Measurements from ENCODE around the gene TMA7B.

The TMA7B gene

DNA sequence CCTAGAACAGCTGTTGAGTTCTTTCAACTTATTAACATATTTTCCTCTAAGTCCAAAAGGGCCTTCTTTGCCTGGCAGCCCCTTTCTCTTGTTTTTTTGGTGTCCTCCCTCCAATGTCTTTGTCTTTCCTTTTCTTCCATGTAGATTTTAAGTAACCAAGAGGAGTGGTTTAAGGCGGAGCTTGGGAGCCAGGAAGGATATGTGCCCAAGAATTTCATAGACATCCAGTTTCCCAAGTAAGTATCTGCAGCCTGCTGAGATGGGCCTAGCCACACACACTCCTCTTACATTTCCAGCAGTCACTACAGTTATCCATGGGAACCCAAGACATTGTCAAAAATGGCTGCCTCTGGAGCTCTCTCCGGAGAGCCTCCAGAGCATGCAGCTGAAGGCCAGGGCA lies 4.5 kb upstream of the TMA7B start:
- DNase-seq: no peak

DNA sequence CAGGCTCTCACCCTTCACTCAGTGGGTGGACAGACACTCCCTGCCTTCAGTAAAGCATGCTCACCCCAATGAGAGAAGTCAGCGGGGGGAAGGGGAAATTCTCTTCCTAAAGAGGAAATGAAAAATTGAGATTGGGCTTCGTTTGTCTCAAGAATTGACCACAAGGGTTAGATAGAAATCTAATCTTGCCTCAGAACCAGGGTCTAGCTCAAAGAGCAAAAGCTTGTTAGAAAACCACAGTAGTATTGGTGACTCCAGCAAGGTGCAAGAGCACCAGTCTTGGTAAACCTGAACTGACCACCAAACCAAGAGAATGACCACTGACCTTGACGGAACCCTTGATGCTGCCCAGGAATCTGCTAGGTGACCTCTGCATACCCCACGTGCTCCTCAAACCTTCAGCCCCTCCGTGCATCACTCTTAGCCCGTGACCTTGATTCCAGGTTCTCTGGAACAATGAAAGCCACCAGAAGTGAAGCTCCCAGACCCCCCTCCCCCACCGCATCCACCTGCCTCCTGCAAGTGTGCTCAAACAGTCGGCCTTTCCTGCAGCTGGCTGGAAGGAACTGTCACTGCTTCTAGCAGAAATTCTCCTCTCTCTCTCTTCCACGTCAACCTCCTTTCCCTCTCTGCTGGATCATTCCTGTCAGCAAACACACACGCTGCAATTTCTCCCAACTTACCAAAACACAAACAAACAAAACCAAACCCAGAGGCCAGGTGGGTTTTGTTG lies 3.1 kb upstream of the TMA7B start:
- DNase-seq: no peak

DNA sequence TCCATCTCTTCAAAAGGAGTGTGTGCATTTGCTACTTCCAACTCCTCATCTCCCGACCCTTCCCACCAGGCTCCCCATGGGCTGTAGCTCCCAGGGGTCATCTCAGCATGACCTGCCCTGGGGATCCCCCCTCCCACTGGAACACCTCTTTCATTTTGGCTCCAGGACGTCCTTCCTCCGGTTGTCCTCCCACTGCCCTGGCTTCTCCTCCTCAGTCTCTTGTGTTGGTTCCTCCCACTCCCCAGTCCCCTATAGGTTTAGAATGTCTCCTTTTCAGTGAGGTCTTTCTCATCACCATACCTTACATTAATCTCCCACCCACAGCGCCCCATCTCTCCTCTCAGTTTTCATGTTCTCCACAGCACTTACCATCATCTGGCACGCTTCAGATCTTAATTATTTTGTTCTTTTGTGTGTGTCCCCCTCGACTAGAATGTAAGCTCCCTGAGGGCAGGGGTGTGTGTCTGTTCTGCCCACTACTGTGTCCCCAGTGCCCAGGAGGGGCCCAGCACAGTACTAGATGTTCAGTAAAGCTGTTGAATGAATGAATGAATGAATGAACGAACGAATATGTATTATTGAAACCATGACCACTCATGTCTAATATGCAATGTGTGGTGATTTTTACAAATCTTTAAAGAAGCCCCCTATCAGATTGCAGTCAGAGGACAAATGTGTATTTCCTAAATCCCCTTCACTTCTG lies 2.0 kb upstream of the TMA7B start:
- DNase-seq: no peak

DNA sequence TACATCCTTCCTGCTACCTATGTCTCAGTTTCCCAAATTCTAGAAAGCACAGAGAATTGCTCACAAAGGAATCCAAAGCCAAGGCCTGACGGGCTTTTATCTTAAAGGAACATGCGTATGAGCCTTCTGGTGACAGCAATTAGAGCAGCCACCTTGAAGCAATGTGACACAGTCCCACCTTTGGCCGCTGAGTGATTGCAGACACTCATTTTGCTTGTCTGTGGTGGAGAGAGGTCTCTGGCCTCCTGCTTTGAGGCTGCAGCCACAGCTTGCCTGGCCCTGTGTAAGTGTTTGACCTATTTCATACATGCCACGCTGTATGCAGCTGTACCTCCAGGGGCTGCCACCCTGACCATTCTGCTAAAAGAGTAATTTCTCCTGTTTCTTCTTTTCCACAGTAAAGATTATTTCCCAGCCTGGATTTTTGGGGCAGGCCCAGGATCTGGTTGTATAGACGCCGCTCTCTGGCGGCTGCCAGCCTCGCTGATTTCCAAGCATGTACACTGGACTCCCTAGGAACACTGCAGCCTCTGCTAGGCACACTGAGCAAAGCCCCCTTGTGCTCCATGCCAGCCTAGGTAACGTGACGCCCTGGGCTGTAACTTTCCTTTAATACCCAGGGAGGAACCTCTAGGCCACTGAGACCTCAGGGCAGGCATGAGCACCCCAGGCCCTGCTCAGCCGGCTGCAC lies 1.1 kb upstream of the TMA7B start:
- no peak for DNase-seq

DNA sequence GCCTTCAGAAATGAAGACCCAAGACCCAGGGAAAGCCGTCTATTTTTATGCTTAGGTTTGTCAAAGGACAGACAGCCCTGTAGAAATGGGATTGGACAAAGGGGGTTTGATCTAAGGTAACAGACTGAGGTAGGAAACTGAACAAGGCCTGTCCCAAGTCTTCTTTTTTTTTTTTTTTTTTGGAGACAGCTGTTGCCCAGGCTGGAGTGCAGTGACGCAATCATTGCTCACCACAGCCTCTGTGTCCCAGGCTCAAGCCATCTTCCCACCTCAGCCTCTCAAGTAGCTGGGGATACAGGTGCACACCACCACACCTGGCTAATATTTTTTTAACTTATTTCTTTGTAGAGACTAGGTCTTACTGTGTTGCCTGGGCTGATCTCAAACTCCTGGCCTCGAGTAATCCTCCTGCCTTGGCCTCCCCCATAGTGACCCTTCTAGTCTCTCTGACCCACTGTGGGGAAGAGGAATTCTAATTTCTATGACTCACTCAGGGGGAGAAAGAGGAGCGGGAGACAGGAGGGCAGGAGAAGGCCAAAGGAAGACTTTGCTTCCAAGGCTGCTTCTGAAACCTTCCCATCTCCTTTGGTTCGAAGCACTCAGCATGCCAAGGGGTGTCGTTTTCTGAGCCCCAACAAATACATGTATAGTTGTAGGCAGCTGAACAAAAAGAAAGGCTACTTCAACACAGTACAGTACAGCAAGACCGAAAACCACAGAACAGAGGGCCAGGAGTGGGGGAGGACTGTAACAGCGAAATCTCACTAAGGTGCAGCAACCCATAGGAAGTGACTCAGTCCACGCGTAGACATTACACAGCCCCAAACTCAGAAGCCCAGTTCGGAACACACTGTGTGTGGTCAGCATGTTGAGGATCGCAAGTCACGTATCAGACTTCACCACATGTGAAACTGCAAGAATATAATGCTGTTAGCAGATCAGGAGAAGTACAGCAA lies 872 bp downstream of the TMA7B start:
- no peak for DNase-seq

DNA sequence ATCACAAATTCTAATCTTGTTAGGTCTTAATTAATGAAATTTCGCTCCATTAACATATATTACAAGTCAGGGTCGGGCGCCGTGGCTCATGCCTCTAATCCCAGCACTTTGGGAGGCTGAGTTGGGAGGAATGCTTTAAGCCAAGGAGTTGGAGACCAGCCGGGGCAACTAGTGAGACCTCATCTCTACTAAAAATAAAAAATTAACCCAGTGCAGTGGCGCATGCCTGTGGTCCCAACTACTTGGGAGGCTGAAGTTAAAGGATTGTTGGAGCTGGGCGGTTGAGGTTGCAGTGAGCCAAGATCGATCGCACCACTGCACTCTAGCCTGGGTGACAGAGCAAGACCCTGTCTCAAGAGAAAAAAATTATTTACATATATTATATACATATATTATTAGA lies 1.9 kb downstream of the TMA7B start:
- no peak for DNase-seq

DNA sequence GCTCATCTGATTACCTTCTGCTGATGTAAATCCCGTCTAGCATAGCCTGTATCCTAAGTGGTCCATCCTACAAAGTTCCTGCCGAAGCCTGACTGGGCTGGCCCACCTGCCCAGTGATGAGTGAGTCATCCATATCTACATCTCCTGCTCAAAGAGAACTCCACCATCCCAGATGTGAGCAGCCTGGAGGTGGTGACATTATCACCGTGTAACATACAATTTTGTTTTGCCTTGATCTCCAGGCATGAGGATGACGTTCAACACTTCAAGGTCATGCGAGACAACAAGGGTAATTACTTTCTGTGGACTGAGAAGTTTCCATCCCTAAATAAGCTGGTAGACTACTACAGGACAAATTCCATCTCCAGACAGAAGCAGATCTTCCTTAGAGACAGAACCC lies 5.6 kb downstream of the TMA7B start:
- no peak for DNase-seq

DNA sequence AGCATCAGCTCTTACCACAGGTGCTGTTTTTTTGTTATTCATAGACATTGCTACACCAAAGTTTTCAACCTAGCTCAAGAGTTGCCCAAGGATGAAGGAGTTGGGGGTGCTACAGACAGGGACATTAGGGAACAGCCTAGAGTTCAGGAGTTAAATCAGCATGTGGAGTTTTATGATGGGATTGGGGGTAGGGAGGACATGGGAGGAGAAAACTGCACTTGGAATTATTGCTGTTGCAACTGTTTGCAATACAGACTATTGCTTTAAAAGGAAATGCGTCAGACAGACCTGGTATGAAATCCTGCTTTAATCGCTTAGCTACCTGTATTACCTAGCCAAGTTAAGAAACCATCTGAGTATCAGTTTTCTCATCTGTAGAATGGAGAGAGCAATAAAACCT lies 6.3 kb downstream of the TMA7B start:
- DNase-seq: no peak

DNA sequence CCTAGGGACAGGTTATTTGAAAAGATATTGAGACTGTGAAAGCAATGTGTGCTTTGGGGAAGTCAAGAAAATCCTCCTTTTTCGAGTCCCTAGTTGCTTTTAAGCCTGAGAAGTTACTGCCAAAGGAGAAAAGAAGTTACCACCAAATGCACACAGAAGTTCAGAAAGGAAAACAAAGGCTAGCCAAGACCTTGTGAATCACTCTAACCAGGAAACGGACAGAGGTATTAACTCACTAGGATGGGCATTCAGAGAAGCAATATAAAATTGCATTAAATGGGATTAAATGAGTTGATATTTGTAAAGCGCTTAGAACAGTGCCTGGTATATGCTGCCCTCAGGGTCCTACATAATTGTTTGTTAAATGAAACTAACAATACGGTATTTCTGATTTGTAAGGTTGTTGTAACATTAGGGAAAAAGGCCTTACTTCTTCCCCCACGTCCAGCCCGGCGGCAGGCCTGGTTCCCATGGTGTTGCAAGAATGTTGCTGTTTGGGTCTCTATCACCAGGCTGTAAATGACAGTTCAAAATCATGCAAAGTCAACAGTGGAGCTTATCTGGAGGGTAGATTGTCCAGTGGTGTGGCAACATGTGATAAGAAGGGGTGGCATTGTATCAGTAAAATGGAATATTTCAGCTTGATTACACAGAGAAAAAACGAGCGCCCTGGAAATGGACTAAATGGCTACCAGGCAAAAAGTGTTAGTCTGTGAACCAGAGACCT lies 7.1 kb downstream of the TMA7B start:
- no peak for DNase-seq

DNA sequence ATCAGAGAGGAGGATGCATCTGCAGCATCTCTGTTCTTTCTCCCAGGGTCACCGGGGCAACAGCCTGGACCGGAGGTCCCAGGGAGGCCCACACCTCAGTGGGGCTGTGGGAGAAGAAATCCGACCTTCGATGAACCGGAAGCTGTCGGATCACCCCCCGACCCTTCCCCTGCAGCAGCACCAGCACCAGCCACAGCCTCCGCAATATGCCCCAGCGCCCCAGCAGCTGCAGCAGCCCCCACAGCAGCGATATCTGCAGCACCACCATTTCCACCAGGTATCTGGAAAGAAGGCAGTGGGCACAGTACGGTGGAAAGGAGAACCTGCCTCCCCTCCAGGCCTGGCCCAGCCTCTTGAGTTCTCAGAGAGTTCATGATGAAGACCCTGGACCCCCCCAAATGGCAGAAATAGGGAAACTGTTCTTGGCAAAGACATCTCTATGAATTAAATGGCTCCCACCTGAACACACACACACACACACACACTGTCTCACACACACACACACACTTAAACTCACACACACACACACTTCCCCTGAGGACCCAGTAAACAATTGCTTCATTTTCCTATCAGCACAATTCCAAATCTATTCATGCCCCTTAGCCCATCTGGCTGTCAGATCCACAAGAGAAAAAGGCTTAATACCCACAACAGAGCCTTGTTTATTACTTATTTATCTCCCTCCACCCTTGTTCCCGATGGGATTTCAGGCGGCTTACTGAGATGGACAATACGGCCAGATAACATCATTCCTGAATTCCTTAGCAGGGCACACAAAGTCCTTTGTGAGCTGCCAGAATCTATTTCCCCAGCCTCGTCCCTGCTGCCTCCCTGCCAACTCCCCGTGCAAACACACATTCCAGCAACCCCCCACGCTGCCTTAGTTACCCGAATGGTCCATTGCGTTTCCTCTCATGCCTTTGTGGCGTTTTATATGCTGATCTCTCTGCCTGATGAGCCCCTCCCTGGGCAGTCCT lies 8.1 kb downstream of the TMA7B start:
- DNase-seq: no peak

DNA sequence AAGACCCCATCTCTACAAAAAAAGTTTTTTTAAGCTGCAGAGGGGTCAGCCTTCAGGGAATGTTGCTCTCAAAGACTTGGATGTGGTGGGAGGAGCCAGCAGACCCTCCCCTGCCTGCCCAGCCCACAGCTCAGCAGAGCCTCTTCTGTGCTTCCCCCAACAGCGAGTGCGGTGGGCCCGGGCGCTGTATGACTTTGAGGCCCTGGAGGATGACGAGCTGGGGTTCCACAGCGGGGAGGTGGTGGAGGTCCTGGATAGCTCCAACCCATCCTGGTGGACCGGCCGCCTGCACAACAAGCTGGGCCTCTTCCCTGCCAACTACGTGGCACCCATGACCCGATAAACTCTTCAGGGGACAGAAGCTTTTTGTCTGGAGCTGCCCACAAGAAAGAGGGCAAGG lies 10.5 kb downstream of the TMA7B start:
- DNase-seq: no peak

DNA sequence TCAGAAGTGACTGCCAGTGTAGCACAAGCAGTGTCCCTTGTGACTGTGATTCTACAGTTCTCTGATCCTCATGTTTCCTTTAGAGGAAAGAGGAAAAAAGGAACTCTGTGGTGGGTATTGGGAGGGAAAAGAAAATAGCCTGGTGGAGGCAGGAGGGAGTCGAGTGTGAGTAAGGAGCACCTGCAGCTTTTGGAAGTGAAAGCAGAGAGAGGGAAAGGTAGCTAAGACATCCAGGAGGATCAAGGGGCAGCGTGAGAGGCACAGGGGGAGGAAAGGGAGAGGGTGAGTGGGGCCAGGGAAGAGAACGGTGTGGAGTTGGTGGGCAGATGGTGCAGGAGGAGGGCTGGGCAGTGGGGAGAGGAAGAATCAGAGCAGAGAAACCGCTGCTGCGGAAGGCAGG lies 12.4 kb downstream of the TMA7B start:
- no peak for DNase-seq

DNA sequence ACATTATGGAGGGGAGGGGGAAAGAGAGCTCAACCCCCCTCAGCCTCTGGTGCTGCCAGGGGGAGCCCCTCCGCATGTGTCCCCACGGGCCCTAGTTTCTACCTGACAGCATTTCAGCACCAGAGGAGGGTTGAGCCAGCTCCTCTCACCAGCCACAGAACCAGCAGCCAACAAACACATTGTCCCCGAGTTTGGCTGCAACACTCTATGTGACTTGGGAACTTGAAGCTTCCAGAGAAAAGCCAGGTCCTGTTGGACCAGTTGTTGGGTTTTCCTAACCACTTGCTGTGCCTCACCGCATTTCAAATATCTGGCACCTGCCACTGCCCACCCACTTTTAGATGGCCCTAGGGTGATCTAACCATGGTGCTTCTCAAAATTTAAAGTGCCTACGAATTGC lies 13.5 kb downstream of the TMA7B start:
- DNase-seq: no peak

DNA sequence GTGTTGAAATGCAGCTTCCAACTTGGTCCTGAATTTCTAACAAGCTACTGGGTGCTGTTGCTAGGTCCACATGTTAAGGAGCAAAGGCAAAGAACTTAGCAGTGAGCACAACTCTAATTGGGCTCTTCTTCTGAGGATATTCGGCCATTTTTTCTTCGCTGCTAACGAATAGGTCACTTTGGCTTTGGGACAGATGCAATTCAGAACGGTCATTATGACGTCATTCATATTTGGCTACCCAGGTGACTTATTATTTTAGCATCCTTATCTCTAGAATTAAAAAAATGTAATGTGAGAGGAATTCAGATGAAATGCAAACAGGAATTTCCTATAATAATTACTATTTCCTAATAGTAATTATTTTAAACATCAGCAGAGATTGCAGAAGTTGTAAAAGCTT lies 13.9 kb downstream of the TMA7B start:
- DNase-seq: no peak

DNA sequence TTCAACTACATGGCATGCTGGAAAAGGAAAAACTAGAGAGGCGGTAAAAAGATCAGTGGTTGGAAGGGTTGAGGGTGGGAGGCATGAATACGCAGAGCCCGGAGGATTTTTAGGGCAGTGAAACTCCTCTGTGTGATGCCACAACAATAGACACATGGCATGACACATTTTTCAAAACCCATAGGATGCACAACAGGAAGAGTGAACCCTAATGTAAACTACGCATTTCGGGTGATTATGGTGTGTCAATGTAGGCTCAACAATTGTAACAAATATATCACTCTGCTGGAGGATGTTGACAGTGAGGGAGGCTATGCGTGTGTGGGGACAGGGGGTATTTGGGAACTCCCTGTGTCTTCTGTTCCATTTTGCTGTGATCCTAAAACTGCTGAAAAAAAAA lies 18.9 kb downstream of the TMA7B start:
- no peak for DNase-seq

DNA sequence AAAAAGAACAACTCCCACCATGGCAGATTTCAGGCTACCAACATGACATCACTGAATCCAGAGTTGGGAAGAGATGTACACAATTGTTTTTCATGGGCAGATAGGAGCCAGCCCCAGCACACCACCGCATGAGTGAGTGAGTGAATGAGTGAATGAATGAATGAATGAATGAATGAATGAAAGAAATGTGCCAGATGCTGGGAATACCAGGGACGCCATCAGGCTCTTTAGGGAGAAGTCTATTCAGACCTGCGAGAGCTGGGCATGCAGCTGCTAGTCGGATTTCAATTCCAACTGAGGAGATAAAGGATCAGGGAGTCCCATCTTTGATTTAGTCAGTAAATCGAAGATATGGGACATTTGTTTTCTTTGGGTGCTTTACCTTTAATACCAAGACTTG lies 19.3 kb downstream of the TMA7B start:
- no peak for DNase-seq

DNA sequence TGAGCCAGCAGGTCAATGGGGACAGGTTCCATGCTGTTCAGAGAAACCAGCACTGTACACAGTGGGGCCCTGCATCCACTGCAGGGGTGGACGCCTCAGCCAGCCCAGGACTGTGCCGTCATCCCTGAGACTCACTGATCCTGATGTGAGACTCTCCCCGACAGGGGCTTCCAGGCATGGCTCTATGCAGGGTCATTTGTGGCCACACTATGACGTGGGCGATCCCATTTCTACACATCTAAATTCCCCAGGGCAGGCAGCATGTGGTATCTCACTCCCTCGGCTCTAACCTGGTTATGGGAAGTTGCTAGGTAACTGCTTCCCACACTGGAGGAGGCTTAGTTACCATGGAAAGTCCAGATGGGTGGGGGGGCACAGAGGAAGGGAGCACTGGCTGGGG lies 20.4 kb downstream of the TMA7B start:
- no peak for DNase-seq

DNA sequence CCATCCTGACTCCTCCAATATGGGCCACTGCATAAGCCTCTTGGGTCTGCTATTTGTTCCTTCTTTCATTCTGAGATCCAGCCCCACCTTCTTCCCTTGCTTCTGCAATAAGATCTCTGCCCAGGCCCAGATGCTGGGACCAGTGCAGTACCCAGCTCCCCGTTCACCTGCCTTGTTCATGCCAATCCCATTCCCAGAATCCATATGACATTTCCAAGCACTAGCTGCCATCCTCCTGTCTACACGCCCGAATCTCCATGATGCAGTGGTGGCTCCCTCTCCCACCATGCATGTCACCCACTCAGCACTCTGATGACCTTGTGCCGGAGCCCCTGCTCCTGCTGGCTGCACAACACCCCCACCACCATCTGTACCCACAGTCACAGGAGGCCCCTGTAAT lies 23.1 kb downstream of the TMA7B start:
- DNase-seq: no peak

DNA sequence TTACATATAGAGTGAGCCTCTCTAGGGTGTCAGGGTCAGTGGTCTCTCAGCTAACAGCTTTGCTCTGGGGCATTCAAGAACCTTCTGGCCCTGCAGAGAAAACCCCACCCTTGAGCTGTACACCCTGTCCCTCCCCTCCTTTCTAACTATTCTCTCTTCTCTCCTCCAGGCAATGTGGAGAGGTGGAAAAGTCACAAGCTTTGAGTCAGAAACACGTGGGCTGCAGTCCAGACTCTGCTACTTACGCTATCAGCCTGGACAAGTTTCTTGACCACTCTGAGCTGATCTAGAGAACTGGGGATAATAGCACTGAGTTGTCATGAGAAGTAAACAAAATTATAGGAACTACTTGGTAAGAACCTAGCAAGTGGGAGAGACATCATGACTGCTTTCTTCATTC lies 23.8 kb downstream of the TMA7B start:
- no peak for DNase-seq

DNA sequence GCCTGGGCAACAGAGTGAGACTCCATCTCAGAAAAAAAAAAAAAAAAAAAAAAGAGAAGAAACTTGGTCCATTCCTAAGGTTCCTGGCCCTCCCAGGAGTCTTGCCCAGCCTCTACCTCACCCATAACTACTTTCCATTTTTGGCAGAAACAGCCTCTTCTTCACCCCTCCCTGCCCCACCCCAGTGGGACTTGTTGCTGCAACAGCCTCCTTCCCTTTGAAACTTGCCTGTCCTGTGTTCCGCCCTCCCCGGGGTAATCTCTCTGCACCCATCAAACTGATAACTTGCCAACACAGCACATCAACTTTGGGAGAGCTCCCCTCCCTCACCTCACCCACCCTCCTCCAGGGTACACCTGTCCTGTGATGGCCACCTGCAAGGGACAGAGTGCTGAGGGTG lies 24.5 kb downstream of the TMA7B start:
- DNase-seq: no peak

DNA sequence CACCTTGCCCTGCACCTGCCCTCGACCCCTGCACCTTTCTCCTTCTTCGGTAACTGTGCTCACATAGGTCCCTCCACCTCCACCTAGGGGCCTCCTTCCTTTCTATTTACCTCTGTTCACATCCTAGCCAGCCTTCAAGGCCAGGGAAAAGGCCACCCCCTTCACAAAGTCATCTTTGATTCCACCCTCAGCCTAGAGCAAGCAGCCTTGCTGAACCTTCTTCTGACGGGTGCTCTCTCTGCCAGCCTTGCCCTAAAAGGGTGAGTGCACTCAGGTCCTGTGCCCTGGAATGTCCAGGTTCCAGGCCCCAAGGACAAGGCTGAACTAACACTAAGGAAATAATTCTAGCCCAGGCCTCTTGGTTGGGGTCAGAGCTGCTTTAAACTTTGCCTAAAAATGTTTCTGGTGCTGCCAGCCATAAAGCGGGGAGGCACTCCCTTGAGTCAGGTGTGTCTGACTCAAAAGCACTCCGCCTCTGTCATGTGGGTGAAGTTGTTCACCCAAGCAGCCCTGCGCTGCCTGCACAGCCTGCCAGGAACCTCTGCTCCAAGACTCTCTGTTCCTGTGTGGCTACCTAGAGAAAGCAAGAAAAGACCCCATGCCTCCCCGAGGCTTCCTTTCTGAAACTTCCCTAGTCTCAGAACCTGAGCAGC lies 25.3 kb downstream of the TMA7B start:
- no peak for DNase-seq

All from amniotic stem cell (primary cell).